Ishikawa (cell line): Measurements from ENCODE around the gene GRK1.

Experiments
- EP300 ChIP-seq: IDR thresholded peaks from 2 replicates; pipeline ENCODE4 v1.6.1; 2012; ENCODE audit warnings: borderline replicate concordance
- NFIC ChIP-seq: IDR thresholded peaks from 2 replicates; pipeline ENCODE4 v1.6.1; 2012
- RAD21 ChIP-seq: IDR thresholded peaks from 2 replicates; pipeline ENCODE4 v1.6.1; 2012; ENCODE audit warnings: low read depth
- TAF1 ChIP-seq: IDR thresholded peaks from 2 replicates; pipeline ENCODE4 v1.6.1; 2012; ENCODE audit warnings: low read depth, mild to moderate bottlenecking
- YY1 ChIP-seq: IDR thresholded peaks from 2 replicates; pipeline ENCODE4 v1.6.1; 2012; ENCODE audit warnings: low read depth

DNA sequence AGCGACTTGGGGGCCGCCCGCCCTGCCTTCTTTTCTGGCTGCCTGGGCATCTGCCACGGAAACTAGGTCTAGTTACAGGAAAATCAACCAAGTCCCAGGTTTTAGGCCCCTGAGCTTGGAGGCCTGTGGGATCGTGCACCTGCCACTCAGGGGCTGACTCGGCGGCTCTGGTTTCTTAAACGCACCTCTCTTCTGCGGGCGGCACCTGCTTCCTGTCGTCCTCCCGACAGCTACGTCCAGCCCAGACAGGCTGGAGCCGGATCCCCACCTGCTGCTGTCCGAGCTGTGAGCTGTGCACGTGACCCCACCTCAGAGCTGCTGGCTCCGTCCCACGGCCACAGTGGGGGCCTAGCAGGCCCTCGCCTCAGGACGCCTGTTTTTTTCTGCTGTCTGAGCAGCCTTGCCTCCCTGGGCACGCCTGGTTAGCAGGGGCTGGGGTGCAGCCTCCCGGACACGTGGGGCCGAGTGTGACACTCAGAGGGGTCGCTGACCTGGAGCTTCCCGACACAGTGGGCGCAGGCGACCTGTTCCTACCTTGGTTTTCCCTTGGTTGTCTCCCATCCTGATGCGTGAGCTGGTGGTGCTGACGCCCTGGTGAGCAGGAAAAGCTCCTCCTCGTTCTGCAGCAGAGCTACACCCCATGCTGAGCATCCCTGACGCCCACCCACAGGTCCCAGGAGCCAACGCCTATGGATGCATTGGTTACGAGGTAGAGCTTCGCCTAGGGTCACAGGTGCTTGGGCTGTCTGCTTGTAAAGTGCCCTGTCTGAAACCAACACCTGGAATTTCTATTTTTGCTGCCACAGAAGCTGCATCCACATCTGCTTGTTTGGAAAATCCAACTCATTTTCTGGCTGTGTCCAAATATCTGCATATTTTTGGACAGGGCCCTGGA is 109.5 kb downstream of the GRK1 start:
- TF ChIP-seq EP300 (no peak), YY1 (no peak), RAD21 (no peak), NFIC (no peak), TAF1 (no peak)
